Kasumi-1 (cell line): ENCODE data around the gene SMIM36.
"Not testable (repeated sequence)": the region's sequence is repeated elsewhere in the genome, so short reads cannot be mapped to it uniquely, and the experiment has no call there.

Source experiments
- DNase-seq, 2 experiments: peaks; one replicate each; lab custom pipeline; 2025; lab: John Stamatoyannopoulos, UW

Gene SMIM36

GRCh38 chr17:55413825-55414489 lies 97.3 kb downstream of the SMIM36 start:
- DNase-seq: no peak

GRCh38 chr17:55411463-55411855 lies 99.8 kb downstream of the SMIM36 start:
- DNase-seq: no peak

GRCh38 chr17:55410722-55411462 lies 100.4 kb downstream of the SMIM36 start:
- DNase-seq: no peak

GRCh38 chr17:55409030-55409800 lies 102.0 kb downstream of the SMIM36 start:
- no peak for DNase-seq

- DNase-seq: no peak
Observed at GRCh38 chr17:55407641-55408566, 103.3 kb downstream of the SMIM36 start.

- DNase-seq: no peak
Observed at GRCh38 chr17:55405600-55405999, 105.7 kb downstream of the SMIM36 start.

GRCh38 chr17:55404197-55404596 lies 107.1 kb downstream of the SMIM36 start:
- DNase-seq: not testable (repeated sequence)

- no peak for DNase-seq
Observed at GRCh38 chr17:55402374-55402773, 108.9 kb downstream of the SMIM36 start.
